Activated CD4-positive, alpha-beta T cell treated with anti-CD3 and anti-CD28 coated beads, Interleukin-2, amount 50 U/mL, for 1 hour (primary cell): ENCODE measurements around the gene SPRY4.
"Not testable (repeated sequence)": the region's sequence is repeated elsewhere in the genome, so short reads cannot be mapped to it uniquely, and the experiment has no call there.

Source experiments
- DNase-seq: peaks from one replicate; pipeline ENCODE4 v3.0.0-alpha.2; 2020

Gene SPRY4

GRCh38 chr5:142324871-142325724 lies at the start of gene SPRY4:
TSS of gene SPRY4 (minus strand) at chr5:142325021. CDS start at chr5:142315108, 9,913 bp downstream.
- peak; percentile 66 for DNase-seq

- no peak for DNase-seq
Measured at GRCh38 chr5:142368529-142368928, 43.7 kb upstream of the SPRY4 start.

- DNase-seq: no peak
Measured at GRCh38 chr5:142366007-142366406, 41.2 kb upstream of the SPRY4 start.

- DNase-seq: no peak
Measured at GRCh38 chr5:142364251-142365145, 39.7 kb upstream of the SPRY4 start.

GRCh38 chr5:142363619-142363963 lies 38.8 kb upstream of the SPRY4 start:
- DNase-seq: no peak

GRCh38 chr5:142362193-142362592 lies 37.4 kb upstream of the SPRY4 start:
- not testable (repeated sequence) for DNase-seq

- no peak for DNase-seq
Measured at GRCh38 chr5:142360607-142361120, 35.8 kb upstream of the SPRY4 start.

GRCh38 chr5:142360051-142360498 lies 35.3 kb upstream of the SPRY4 start:
- no peak for DNase-seq

GRCh38 chr5:142358648-142359047 lies 33.8 kb upstream of the SPRY4 start:
- DNase-seq: no peak

- no peak for DNase-seq
Measured at GRCh38 chr5:142358121-142358520, 33.3 kb upstream of the SPRY4 start.

- no peak for DNase-seq
Measured at GRCh38 chr5:142357469-142358090, 32.8 kb upstream of the SPRY4 start.

- peak; percentile 85 for DNase-seq
Measured at GRCh38 chr5:142356716-142357468, 32.1 kb upstream of the SPRY4 start.

- no peak for DNase-seq
Measured at GRCh38 chr5:142356349-142356715, 31.5 kb upstream of the SPRY4 start.

GRCh38 chr5:142353071-142353472 lies 28.3 kb upstream of the SPRY4 start:
- no peak for DNase-seq

GRCh38 chr5:142350021-142350420 lies 25.2 kb upstream of the SPRY4 start:
- no peak for DNase-seq

- DNase-seq: no peak
Measured at GRCh38 chr5:142346706-142347105, 21.9 kb upstream of the SPRY4 start.

- not testable (repeated sequence) for DNase-seq
Measured at GRCh38 chr5:142344915-142345314, 20.1 kb upstream of the SPRY4 start.

- no peak for DNase-seq
Measured at GRCh38 chr5:142343531-142343930, 18.7 kb upstream of the SPRY4 start.

GRCh38 chr5:142342128-142342981 lies 17.5 kb upstream of the SPRY4 start:
- no peak for DNase-seq

- DNase-seq: no peak
Measured at GRCh38 chr5:142339781-142340180, 15.0 kb upstream of the SPRY4 start.

GRCh38 chr5:142334538-142334937 lies 9.7 kb upstream of the SPRY4 start:
- no peak for DNase-seq
